HG03139 (cell line): Measurements from ENCODE around the gene LANCL2.
A peak's percentile ranks its signal among the peaks of the same experiment; 100 is the strongest.
"Not testable (repeated sequence)": the region's sequence is repeated elsewhere in the genome, so short reads cannot be mapped to it uniquely, and the experiment has no call there.

Experiments used
- ATAC-seq: cut with Tn5 transposase; IDR thresholded peaks from one replicate; pipeline ENCODE4 v1.9.1; 2021; ENCODE audit not compliant: unreplicated experiment

LANCL2 gene

DNA sequence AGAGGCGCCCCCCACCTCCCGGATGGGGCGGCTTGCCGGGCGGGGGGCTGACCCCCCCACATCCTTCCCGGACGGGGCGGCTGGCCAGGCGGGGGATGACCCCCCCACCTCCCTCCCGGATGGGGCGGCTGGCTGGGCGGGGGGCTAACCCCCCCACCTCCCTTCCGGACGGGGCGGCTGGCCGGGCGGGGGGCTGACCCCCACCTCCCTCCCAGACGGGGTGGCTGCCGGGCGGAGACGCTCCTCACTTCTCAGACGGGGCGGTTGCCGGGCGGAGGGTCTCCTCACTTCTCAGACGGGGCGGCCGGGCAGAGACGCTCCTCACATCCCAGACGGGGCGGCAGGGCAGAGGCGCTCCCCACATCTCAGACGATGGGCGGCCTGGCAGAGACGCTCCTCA lies 37.4 kb downstream of the LANCL2 start:
- not testable (repeated sequence) for ATAC-seq

DNA sequence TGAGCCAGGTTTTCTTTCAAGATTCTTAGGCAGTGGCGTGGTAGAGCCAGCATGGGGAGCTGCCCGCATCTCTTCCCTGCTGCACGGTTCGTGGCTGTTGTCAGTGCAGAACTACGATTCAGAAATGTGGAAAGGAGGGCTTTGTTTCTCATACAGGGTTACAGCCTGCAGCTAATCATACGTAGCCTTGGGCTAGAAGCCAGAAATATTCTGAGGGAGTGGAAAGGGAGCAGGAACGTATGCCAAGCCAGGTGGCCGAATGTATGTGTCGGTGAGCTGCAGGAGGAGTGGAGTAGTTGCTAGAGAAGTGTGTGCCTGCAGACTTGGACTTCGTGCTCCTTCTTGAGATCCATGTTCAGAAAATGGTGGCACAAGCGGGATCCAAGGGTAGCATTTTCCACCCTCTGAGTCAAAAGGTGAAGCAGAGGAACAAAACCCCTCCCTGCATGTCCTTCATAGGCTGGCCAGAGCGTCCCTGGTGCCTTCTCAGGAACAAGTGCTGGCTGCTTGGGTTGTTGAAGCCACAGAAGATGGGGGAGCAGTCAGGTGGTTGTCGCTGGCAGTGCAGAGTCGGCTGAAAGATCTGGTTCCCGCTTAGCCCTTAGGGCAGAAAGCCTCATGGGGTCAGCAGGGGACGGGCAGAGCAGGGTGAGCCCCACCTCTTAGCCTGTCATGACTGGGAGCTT lies 40.9 kb downstream of the LANCL2 start:
- ATAC-seq = no peak

DNA sequence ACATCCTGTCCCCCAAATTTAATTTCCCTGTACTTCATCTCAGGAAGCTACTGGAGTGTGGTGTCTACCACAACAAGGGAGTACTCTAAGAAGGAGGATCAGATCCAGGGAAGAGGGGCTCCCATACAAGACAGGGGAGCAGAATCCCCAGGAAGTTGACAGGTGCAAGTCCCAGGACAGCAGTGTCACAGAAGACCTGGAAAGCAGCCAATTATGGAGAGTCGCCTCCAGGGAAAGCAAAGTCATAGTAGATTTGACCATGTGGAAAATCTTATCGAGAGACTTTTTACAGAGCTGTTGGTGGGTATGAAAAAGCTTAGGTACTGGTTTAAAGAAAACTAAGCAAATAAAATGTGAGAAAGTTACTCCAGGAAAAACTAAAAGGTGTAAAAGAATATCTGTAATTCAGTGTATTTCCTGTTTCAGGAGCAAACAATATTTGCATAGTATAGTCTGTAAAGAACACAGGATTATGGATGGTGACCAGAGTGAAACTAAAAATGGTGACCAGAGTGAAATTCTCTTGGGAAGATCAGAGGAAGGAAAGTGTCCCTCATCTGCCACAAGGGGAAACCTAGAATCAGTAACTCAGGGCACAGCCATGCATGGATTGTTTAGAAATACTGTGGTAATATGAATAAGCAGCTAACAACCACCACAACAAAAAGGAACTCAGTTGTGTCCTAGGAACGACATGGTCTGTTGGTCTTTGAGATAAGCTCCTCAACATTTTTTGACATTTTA lies 44.5 kb downstream of the LANCL2 start:
- ATAC-seq = no peak

DNA sequence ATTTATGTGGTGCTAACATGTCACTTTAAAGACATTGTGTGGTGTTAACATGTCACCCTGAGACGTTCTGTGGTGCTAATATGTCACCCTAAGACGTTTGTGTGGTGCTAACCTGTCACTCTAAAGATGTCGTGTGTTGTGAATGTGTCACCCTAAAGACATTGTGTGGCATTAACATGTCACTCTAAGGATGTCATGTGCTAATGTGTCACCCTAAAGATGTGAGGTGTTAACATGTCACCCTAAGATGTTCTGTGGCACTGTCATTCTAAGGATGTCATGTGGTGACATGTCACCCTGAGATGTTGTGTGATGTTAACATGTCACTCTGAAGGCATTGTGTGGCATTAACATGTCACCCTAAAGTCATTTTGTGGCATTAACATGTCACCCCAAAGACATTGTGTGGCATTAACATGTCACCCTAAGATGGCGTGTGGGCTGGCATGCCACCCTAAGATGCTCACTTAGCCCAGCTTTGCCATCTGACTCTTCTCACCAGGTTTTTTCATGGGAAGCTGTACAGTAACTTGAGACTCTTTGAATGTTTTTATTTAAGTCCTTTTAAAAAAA lies 45.6 kb downstream of the LANCL2 start:
- no peak for ATAC-seq

- ATAC-seq = no peak
These were observed 46.7 kb downstream of the LANCL2 start for GRCh38 chr7:55411844-55412243.

DNA sequence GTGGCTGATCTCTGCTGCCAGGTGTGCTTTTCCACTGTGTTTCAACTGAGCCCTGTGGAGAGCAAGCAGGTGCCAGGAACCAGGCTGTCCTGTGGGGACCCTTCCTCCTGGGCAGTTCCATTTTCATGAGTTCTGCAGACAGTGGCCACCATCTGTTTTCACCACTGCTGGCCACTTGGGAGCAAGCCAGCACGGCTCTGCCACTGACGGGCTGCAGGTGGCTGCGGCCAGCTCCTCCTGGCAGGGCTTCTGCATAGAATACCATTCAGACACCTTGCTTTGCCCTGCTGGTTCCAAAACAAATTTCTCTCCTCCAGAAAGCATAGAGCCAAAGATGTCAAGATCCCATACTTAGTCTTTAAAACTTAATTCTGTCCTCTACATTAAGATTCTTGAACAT lies 48.3 kb downstream of the LANCL2 start:
- no peak for ATAC-seq

DNA sequence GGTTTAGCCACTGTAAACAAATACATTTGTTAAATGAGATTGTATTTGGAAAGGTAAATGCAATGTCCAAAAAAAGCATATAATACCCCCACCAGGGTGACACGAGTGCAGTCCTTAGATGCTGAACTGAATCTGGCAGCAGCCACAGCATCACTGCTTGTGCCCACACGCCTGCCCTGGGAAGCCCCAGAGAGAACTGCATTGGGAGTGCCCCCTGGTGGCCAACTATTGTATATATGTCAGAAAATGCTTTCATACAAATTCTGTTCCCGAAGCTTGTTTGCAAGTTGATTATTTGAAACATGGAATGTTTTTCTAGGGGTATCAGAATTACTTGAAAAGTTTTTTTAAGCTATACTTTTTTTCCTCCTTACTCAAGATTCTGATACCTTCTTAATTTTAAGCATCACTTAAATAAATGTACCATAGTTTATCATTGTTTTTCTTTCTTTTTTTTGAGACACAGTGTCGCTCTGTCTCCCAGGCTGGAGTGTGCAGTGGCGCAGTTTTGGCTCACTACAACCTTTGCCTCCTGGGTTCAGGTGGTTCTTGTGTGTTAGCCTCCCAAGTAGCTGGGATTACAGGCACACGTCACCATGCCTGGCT lies 50.1 kb downstream of the LANCL2 start:
- ATAC-seq = peak; percentile 90

GRCh38 chr7:55417456-55417855 lies 52.3 kb downstream of the LANCL2 start:
- ATAC-seq = not testable (repeated sequence)

DNA sequence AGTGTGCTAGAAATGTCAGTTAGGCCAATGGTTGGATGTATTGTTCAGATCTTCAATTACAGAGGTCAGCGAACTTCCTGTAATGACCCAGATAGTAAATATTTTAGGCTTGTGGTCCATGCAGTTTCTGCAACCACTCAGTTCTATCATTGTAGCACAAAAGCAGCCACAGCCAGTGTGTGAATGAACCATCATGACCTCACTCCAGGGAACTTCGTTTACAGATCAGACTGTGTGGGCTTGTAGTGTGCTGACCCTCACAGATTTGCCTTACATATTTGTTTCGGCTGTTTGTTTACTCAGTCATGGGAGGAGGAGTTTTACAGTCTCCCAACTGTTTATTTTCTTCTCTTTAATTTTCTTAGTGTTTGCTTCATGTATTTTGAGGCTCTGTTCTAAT lies 55.4 kb downstream of the LANCL2 start:
- no peak for ATAC-seq

DNA sequence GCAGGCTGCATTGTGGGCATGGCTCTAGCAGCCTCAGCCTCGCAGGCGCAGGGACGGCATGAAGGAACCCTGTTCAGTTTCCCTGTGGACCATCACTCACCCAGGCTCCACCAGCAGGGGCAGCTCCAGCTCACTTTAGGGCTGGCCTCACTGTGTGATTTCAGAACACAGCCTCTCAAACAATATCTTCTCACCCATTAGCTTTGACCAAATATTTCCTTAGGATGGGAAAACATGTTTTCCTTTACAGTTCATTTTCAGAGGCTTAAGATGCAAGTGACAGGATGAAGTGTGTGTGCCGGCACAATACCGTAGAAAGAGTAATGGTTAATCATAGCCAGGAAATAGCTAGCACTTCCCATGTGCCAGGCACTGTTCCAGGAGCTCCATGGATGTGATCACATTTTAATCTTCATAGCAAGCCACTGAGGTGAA lies 58.2 kb downstream of the LANCL2 start:
- ATAC-seq = no peak

GRCh38 chr7:55423891-55424290 lies 58.8 kb downstream of the LANCL2 start:
- no peak for ATAC-seq

DNA sequence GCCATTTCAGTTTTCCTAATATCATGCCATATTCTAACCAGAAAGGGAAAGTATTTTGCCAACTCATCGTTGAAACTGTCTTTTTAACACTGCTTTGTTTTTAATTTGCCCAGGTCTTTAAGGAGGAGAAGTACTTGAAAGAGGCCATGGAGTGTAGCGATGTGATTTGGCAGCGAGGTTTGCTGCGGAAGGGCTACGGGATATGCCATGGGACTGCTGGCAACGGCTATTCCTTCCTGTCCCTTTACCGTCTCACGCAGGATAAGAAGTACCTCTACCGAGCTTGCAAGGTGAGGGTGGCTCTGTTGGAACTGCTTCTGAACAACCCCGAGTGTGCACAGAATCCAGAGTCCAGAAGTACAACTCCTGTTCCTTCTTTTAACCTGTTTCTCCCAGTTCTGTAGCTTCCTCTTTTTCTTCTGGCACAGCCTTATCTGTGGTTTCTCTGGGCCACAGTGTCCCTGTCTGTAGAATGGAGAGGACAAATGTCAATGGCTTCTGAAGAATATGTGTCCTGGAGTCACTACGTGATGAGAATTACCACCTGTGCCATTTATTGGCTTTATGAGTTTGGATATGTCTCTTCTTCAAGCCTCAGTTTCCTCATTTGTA lies 60.1 kb downstream of the LANCL2 start:
- ATAC-seq = no peak

- no peak for ATAC-seq
These were observed 61.5 kb downstream of the LANCL2 start for GRCh38 chr7:55426676-55427075.

DNA sequence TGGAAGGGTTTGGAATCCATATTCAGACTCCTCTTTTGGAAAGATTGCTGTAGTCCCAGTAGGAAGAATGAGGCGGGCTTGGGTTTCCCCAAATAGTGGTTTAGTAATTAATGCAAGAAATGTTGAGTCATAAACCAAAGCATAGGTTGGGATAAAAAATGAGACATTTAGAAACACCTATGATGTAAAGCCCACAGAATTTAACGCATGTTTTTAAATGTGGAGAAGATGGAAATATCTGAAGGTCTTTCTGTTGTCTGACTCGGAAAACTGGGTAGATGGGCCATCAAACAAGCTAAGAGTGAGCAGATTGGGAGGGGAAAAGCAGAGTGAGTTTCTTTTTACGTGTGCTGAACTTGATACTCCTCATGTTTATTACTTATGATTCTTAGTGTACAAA lies 62.2 kb downstream of the LANCL2 start:
- no peak for ATAC-seq

GRCh38 chr7:55427800-55428199 lies 62.7 kb downstream of the LANCL2 start:
- ATAC-seq = no peak

- no peak for ATAC-seq
These were observed 64.8 kb downstream of the LANCL2 start for GRCh38 chr7:55429835-55430499.

GRCh38 chr7:55431898-55432297 lies 66.8 kb downstream of the LANCL2 start:
- no peak for ATAC-seq

DNA sequence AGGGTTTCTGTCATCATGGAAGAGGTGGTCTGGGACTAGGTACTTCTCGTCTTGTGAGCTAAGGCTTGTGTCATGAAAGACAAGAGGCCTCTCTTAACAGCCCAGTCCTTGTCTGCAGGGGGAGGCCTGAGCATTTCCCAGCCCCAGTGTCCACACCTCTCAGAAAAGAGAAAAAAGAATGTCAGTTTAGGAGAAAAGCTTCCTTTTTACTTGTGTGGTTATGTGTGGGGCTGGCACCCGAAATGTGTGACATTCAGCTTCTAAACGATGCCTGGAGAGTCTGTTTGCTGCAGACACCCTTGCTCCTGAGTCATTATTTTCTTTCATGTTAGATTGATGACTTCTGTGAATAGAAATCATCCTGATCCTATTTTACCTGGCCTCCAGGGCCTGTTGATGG lies 67.4 kb downstream of the LANCL2 start:
- ATAC-seq = no peak

GRCh38 chr7:55432939-55433784 lies 68.0 kb downstream of the LANCL2 start:
- no peak for ATAC-seq

DNA sequence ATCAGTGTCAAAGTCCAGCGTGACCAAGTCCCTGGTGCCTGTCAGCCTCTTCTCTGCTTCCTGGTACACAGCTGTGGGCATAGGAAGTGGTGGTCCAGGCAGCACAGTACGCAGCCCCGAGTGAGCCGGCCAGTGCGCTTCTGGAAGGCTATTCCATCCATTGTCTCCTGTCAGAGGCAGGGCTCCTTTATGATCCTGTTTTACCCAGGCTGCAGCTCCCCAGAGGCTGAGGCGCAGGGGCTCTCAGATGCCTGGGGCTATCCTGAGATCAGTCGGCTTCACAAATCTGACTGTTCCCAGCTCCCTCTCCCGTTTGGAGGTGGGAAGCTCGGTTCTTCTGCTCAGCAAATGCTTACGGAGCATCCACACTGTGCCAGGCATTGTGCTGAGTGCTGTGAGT lies 70.3 kb downstream of the LANCL2 start:
- ATAC-seq = no peak
